AG10803 (cell line): ENCODE results near the gene CDC25A.

Source experiments
- DNase-seq: peaks from one replicate; pipeline ENCODE4 v3.0.0; 2010; ENCODE audit warnings: low read depth
- H3K4me3 ChIP-seq: 2 replicates; pipeline ENCODE4 v1.5.1; 2011; ENCODE audit warnings: mild to moderate bottlenecking, low read length, control low read depth
- CTCF ChIP-seq: conservative IDR thresholded peaks from 2 replicates; pipeline ENCODE4 v1.5.1; 2011; ENCODE audit warnings: mild to moderate bottlenecking, low read length, control low read depth, inconsistent platforms

The CDC25A gene

GRCh38 chr3:48196611-48197010 lies 8.4 kb upstream of the CDC25A start:
- DNase-seq = no peak
- no peak overlapping the region for H3K4me3 ChIP-seq
- no peak for TF ChIP-seq CTCF

- H3K4me3 ChIP-seq = no peak overlapping the region
- peak; percentile 90 for TF ChIP-seq CTCF
- DNase-seq = peak; percentile 36
Observed at GRCh38 chr3:48194446-48195071, 6.3 kb upstream of the CDC25A start.

GRCh38 chr3:48190911-48191310 lies 2.7 kb upstream of the CDC25A start:
- H3K4me3 ChIP-seq = no peak overlapping the region
- TF ChIP-seq CTCF = no peak
- DNase-seq = no peak

GRCh38 chr3:48189321-48189720 lies 1.1 kb upstream of the CDC25A start:
- DNase-seq = no peak
- TF ChIP-seq CTCF = no peak
- H3K4me3 ChIP-seq = no peak overlapping the region

- no peak for DNase-seq
- H3K4me3 ChIP-seq = peak overlapping the region; percentile 89
- TF ChIP-seq CTCF = no peak
Observed at GRCh38 chr3:48187579-48188265, 495 bp downstream of the CDC25A start.

GRCh38 chr3:48187301-48187578 lies 977 bp downstream of the CDC25A start:
- peak; percentile 3 for DNase-seq
- peak overlapping the region; percentile 89 for H3K4me3 ChIP-seq
- no peak for TF ChIP-seq CTCF

GRCh38 chr3:48186631-48187300 lies 1.5 kb downstream of the CDC25A start:
- no peak for TF ChIP-seq CTCF
- DNase-seq = peak; percentile 17
- H3K4me3 ChIP-seq = peak overlapping the region; percentile 89
